Transverse colon (tissue), 3 donors: ENCODE data around the gene TLR4.

Source experiments
- CTCF ChIP-seq, 5 experiments: fragments of 200-600 bp in 3 of 5; fragments of 450-650 bp in 2 of 5; sonication (generic) in 3 of 5; IDR thresholded peaks; 1 replicate in 2 of 5; 2 replicates in 3 of 5; pipeline ENCODE4 v1.5.1; 2016 to 2017; ENCODE audit warnings: antibody characterized with exemption in 5 of 5, inconsistent platforms in 3 of 5, mild to moderate bottlenecking in 2 of 5, moderate library complexity in 1 of 5
- POLR2A ChIP-seq: fragments of 450-650 bp; IDR thresholded peaks from one replicate; pipeline ENCODE4 v1.6.1; 2016; ENCODE audit warnings: antibody characterized with exemption, mild to moderate bottlenecking, moderate library complexity

DNA sequence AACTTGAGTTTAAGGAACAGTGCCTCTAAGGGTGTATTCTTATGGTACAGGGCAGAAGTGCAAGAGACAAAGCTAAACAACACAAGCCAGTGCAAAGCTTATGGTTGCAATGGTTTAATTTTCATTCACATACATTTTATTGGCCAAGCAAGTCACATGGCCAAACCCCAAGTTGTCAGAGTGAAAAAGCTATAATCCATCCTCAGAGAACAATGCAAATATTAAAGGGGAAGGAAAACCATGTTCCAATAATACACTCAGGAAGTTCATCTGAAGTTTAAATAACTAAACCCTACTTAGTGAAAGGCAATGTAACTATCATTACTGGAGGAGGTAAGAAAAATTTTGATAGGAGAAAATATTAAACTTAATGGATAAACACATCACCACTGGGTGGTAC is 26.6 kb upstream of the TLR4 start:
- TF ChIP-seq CTCF (IDR thresholded peaks at IDR 0.05) (no peak), POLR2A (no peak)
